NK-92 (cell line): ENCODE measurements around the gene MYLK4.

Source experiments
- DNase-seq: peaks from one replicate; lab custom pipeline; 2025; ENCODE audit not compliant: unreplicated experiment; lab: John Stamatoyannopoulos, UW

The MYLK4 gene

DNA sequence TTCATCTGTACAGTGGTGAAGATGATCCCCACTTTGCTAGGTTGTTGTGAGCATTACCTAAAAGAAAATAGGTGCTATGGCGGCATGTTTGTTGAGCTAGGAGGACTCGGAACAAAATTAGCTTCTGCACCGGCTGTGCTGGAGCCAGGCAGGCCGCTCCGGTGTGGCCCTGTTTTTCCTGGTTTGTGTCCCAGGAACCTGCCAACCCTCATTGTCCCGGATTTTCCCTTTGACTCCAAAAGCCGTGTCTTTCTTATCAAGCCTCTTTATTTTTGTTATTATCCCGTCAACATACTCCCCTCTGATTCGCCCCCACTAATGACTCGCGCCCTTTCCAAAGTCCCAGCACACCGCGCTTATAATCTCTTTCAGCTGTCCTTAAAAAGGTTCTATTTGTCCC, 117.0 kb downstream of the MYLK4 start:
- DNase-seq = no peak

DNA sequence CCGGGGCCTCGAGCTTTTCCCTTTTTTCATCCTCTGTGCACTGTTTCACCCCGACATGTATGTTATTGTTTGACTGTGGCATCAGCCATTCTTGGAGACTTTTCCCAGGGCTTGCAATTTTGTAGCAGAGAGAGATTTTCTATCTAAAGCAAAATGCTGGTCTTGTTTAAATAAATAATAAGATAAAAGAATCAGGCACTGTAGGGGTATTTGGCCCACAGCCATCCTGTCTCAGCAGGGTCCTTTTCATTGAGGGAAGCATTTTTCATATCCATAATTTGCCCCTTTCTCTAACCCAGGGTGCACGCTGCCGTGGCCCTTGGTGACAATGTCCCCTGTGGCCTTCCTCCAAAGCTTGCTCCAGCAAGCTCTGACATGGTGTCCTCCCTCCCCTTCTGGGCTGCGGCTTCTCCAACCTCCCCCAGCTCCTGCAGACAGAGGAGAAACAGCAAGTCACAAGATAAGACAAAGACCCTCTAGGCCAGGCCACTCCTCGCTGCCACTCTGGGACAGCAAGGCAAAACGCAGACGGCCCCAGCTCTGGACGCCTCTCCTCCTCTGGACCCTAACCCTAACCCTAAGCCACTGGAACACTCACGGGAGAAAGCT, 117.6 kb downstream of the MYLK4 start:
- DNase-seq = no peak

DNA sequence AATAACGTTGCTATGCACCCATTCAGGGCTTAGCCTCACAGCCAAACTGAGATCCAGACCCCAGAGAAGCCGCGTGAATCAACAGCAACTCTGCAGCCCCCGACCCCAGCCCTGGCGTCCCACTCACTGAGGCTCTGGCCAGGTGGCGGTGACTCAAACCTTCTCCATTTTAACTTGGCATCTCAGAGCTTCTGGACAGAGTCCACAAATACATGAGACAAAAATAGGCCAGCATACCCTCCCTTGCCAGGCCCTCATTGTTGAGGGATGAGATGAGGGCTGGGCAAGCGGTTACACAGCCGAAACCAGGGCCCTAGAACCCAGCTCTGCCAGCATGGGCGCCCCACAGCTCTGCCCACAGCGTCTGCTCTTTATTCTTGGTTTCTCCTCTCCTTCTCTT, 118.4 kb downstream of the MYLK4 start:
- no peak for DNase-seq

DNA sequence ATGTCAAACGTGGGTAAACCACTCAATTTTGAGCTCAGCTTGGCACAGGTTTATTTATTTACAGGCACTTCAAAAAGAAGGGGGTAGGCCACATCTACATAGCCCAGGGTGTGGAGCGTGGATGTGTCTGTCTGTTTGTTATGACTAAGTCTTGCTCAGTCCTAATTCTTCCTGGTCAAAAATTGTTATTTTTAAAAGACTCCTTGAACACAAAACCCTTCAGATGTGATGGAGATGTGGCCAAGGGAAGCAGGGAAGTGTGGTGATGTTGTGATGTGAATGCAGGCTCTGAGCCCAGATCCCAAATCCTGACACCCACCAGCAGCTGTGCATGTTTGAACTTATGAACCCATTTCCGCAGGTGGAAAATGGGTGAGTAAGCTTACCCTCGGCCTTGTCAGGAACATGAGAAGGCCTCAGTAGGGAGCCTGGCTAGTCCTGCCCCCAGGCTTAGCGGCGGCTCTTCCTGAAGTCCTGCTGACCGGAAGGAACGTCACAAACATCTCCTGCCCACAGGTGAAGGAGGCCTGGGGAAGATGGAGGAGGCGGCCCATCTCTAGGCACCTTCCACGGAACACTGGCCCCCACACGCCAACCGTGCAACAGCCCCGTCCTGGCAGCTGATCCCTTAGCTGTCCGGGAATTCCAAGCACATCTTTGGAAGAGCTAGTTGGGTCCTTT, 119.7 kb downstream of the MYLK4 start:
- DNase-seq = no peak

DNA sequence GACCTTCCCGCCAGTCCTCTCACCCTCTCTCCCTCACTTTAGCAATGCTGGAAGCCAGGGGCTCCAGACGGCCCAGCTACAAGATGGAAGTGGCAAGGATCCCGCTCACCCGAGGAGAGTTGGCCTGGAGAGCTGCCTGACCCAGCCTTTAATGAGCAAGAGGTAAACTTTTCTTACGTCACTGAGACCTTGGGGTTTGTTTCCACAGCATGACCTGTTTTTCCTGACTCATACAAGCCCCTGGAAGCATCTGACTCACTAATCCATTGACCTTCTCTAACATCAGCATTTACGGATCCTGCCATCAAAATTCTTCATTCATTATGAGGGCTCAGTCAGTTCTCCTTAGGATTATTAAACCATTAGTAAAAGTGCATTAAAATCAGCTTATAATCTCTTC, 120.4 kb downstream of the MYLK4 start:
- DNase-seq = no peak

DNA sequence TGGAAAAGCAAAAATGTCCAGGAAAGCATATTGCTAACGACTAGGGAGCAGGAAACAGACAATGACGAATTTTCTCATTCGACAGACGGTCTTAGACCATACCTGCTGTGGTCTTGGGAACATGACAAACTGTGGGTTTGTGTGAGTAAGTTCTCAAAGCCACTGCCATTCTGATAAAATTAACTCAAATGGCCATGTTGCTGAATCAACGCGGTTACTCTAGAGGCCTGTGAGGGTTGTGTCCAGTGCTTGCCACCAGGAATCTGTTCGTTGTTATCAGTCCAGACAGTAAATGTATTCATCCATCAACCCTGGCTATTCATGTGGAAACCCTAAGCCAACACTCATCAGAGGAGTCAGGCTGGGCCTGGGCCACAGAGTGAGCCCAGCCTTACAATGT, 124.3 kb downstream of the MYLK4 start:
- no peak for DNase-seq

DNA sequence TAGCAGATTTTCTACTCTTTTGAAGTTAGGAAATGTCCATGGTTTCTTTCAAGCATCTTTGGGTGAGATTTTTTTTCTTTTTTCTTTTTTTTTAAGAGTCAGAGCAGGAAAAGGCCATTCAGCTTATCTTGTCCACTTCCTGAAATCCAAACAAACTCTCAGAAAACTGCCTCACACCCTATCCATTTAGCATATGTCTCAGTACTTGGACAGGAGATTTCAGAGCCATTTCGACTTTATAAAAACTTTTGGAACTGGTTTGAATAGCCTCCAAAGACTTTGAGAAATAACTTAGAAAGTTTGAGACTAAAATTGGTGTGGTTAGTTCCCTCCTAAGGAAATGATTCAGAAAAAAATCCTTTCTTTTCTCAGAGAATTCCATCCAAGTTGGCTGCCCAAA, 125.1 kb downstream of the MYLK4 start:
- DNase-seq = no peak

DNA sequence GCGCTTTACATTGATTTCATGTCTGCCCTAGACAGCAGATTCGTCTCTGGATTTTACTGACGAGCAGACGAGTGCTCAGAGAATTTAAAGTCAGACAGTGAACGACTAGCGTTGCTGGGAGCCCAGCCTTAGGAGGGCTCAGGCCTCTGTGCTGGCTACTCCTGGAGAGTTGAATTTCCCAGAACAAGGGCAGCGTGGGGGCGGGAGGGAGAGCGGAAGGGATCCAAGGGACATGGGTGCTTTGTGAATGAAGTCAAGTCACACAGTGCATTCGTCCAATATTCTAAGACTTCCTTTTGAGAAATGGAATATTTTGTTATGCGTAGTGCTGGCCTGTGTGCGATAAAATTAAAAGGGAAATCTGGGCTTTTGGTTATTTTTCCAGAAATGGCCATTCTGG, 126.5 kb downstream of the MYLK4 start:
- no peak for DNase-seq

DNA sequence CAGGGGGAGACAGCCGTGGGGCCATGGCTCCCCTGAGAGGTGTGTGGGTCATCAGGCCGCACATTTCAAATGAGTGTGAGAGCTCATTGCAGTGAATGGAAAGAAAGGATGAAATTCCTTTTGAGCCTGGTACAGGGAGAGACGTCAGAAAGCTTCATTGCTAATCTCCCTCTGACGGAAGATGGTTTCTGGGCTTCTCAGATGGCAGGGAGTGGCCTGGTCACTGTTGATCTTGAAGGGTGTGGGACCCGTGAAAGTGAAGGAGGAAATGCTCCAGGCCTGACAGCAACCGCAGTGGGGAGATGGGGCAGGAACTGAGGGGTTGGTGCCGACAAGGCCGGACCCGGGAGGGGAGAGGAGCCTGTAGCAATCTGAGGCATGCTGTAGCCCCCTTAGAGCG, 127.4 kb downstream of the MYLK4 start:
- no peak for DNase-seq

DNA sequence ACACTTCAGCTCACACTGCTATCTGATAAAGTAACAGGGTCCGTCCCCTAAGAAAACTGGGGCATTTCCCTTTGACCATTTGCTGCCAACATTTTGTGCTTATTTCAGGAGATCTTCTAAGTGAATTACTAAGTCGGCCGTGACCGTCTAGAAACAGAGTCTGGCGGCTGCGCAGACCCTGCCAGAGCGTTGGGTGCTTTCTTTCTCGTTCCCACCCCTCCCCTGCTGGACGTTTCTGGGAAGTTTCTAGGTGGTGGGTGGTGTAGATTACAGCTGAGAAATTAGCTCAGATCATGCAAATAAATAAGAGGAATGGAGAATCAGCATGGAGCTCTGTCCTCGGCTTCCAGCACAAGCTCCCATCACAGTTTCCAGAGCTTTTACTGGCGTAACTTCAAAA, 128.1 kb downstream of the MYLK4 start:
- DNase-seq = no peak

DNA sequence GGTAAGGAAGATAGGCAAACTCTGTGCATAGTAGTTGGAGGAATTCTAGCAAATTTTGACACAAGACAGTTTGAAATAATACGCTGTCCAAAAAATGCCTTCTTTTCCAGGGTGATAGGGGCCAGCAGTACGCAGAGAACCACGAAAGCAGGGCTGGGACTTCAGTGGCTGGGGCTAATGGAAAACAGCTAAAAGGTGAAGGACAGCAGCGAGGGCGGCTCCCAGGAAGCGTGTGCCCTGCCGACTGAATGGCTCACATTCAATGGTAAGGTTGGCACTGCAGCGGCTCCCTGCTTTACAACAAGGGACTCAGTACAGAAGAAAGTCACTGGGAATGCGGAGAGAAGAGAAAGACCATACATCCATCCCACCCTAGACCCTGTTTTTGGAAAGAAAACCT, 131.1 kb downstream of the MYLK4 start:
- no peak for DNase-seq

DNA sequence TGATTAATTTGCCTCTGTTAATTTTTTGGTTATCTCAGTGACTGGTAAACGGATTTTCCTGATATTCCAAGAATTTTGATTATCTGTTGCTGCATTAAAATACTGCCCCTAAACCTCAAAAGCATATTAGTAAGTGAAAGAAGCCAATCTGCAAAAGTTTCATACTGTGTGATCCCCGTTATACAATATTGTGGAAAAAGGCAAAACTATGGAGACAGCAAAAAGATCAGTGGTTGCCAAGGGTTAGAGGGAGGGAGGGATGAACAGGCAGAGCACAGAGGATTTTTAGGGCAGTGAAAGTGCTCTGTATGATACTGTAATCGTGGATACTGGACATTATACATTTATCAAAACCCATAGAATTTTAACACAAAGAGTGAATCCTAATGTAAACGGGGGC, 133.0 kb downstream of the MYLK4 start:
- DNase-seq = no peak

DNA sequence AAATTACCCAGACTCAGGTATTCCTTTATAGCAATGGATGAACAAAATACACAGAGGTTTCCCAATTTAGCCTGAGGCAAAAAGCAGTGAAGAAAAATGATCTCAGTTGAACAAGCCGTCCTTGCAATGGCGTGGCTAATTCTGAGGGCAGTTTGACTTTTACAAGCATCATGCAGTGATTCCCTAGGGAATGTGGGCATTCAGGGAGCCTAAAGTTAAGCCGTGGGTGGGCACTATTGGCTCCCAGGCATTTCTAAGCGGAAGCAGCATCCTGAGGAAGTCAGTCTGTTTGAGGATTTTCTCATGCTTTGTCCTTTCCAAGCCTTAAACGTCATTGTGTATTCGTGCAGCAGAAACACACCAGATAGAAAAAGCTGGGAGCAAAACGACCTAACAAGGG, 133.9 kb downstream of the MYLK4 start:
- no peak for DNase-seq

DNA sequence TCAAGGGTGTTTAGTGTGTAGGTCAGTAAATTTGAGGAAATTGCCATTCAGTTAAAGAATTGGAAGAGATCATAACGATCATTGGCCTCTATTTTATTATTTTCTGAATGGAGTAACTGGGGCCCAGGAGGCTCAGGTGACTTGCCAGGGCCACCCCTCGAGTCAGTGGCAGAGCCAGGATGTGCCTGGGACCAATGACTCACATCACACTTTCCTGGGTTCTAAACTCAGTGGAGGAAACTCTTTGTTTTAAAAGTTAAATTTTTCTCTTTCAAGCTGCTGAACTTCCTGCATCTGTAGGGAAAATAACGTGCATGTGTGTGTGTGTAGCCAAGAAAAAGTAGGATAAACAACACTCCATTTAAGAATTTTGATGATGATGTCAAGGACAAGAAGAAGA, 135.5 kb downstream of the MYLK4 start:
- no peak for DNase-seq

DNA sequence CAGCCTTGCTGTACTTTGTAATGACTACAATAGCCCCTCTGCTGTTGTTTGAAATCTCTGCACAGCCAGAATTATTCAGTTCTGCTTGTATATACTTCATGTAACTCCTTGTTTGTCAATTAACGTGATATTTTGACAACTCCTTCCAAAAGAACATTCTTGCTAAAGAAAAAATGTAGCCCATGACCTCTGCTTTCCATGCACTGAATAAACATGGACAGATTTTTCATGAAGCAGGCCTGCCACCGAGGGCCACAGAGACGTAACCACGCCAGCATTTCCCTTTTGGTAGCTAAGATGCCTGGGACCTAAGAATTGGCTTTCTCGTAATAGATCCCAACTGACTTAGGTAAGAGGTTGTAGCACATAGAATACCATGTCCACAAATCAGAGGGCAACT, 135.9 kb downstream of the MYLK4 start:
- no peak for DNase-seq

DNA sequence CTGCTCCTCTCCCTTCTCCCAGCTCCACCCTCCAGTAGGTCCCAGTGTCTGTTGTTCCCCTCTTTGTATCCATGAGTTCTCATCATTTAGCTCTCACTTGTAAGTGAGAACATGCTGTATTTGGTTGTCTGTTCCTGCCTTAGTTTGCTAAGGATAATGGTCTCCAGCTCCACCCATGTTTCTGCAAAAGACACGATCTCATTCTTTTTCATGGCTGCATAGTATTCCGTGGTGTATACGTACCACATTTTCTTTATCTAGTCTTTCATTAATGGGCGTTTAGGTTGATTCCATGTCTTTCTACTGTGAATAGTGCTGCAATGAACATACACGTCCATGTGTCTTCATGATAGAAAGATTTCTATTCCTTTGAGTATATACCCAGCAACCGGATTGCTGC, 136.6 kb downstream of the MYLK4 start:
- DNase-seq = no peak
